Stimulated activated CD4-positive, alpha-beta T cell treated with anti-CD3 and anti-CD28 coated beads, Interleukin-1b, Interleukin-23, amount 100 ng/mL, for 1 hour (primary cell): ENCODE measurements around the gene RECQL.
"Not testable (repeated sequence)": the region's sequence is repeated elsewhere in the genome, so short reads cannot be mapped to it uniquely, and the experiment has no call there.

ENCODE experiments used
- DNase-seq, 2 donors: peaks; one replicate each; pipeline ENCODE4 v3.0.0-alpha.2; 2020; ENCODE audit warnings: low read depth in 2 of 2

The RECQL gene

GRCh38 chr12:21502872-21503271 is 1.4 kb upstream of the RECQL start:
- DNase-seq: no peak

GRCh38 chr12:21502164-21502496 is 695 bp upstream of the RECQL start:
- peak in 1 of 2 donors; percentile 4 for DNase-seq

- DNase-seq: no peak
Measured at GRCh38 chr12:21500786-21501257, 613 bp downstream of the RECQL start.

- no peak for DNase-seq
Measured at GRCh38 chr12:21499765-21500164, 1.7 kb downstream of the RECQL start.

- no peak for DNase-seq
Measured at GRCh38 chr12:21485998-21486397, 15.4 kb downstream of the RECQL start.

- DNase-seq: no peak
Measured at GRCh38 chr12:21483531-21483930, 17.9 kb downstream of the RECQL start.

- DNase-seq: no peak
Measured at GRCh38 chr12:21478756-21479455, 22.5 kb downstream of the RECQL start.

- no peak for DNase-seq
Measured at GRCh38 chr12:21476949-21477348, 24.5 kb downstream of the RECQL start.

- DNase-seq: no peak
Measured at GRCh38 chr12:21475552-21475951, 25.9 kb downstream of the RECQL start.

GRCh38 chr12:21472197-21472823 is 29.1 kb downstream of the RECQL start:
- no peak for DNase-seq

GRCh38 chr12:21471294-21471693 is 30.1 kb downstream of the RECQL start:
- no peak for DNase-seq

- DNase-seq: not testable (repeated sequence)
Measured at GRCh38 chr12:21467334-21467733, 34.1 kb downstream of the RECQL start.

GRCh38 chr12:21459474-21459873 is 42.0 kb downstream of the RECQL start:
- no peak for DNase-seq

GRCh38 chr12:21456291-21456780 is 45.1 kb downstream of the RECQL start:
- DNase-seq: no peak

- DNase-seq: no peak
Measured at GRCh38 chr12:21453312-21453852, 48.1 kb downstream of the RECQL start.

GRCh38 chr12:21451529-21451928 is 49.9 kb downstream of the RECQL start:
- DNase-seq: no peak

GRCh38 chr12:21444193-21445146 is 57.0 kb downstream of the RECQL start:
- DNase-seq: no peak

- DNase-seq: no peak
Measured at GRCh38 chr12:21439347-21439746, 62.1 kb downstream of the RECQL start.

GRCh38 chr12:21438643-21439042 is 62.8 kb downstream of the RECQL start:
- DNase-seq: no peak

- DNase-seq: no peak
Measured at GRCh38 chr12:21434699-21435098, 66.7 kb downstream of the RECQL start.

- DNase-seq: no peak
Measured at GRCh38 chr12:21433525-21433924, 67.9 kb downstream of the RECQL start.

- no peak for DNase-seq
Measured at GRCh38 chr12:21429994-21430393, 71.4 kb downstream of the RECQL start.
